K562 (cell line): ENCODE data around the gene ADSS2. TPM values are rescaled to one million over a fixed set of nuclear protein-coding genes. Genes with fewer than 3 reads are reported as not detected.

ENCODE experiments used
- ATAC-seq: fragments of 200-7000 bp; cut with Tn5 transposase; 3 replicates; pipeline ENCODE4 v1.9.1; 2020; ENCODE audit warnings: moderate library complexity
- BruUV-seq: library from RNA; stranded (reverse); fragments of 400-500 nt; replicated peaks from 2 replicates; lab custom pipeline; 2021; lab: Mats Ljungman, UMichigan
- CTCF ChIA-PET: fragments of 300-600 bp; formaldehyde crosslinking; extraction: SDS; loops from one replicate; lab custom pipeline; 2021; ENCODE audit warnings: low intra/inter-chr PET ratio; lab: Yijun Ruan, JAX
- POLR2A ChIA-PET: fragments of 300-600, 350-650 bp; sonication (Branson Sonifier 250); formaldehyde crosslinking; extraction: SDS; loops from one replicate; lab custom pipeline; 2021; ENCODE audit warnings: antibody characterized with exemption, inconsistent platforms; lab: Yijun Ruan, JAX
- DNase-seq, 4 experiments: peaks; one replicate each; pipeline versions ENCODE4 v3.0.0 to v3.0.0-alpha.2; 2011 to 2018; ENCODE audit warnings: low spot score in 3 of 4, mixed read lengths in 3 of 4; ENCODE audit errors: extremely low read depth in 1 of 4
- FAIRE-seq: peaks from 2 replicates; lab custom pipeline; 2011; peaks lifted over from hg19 to GRCh38; lab: Jason Lieb, UNC
- H2AFZ ChIP-seq: 2 replicates; pipeline ENCODE4 v1.6.0; 2011; ENCODE audit warnings: low read depth, low read length, control low read depth, inconsistent platforms
- H3K27ac ChIP-seq: fragments of 200-600 bp; 3 replicates; pipeline ENCODE4 v1.8.0; 2011; ENCODE audit warnings: low read depth, mild to moderate bottlenecking, control low read depth, inconsistent platforms, low read length, moderate library complexity, mixed read lengths; ENCODE audit errors: extremely low read depth
- H3K27me3 ChIP-seq, 2 experiments: fragments of 300-600 bp in 1 of 2; 2 replicates in 1 of 2; 3 replicates in 1 of 2; pipeline versions ENCODE4 v1.6.0 to v1.8.0; 2011; ENCODE audit warnings: inconsistent platforms in 2 of 2, low read length in 2 of 2, mild to moderate bottlenecking in 1 of 2, mixed read lengths in 1 of 2, moderate library complexity in 1 of 2; ENCODE audit not compliant: control insufficient read depth in 2 of 2, insufficient read depth in 2 of 2
- H3K36me3 ChIP-seq: fragments of 300-600 bp; 3 replicates; pipeline ENCODE4 v1.8.0; 2011; ENCODE audit warnings: mild to moderate bottlenecking, low read length, inconsistent platforms; ENCODE audit not compliant: control insufficient read depth, insufficient read depth
- H3K4me1 ChIP-seq, 2 experiments: fragments of 200-600 bp in 1 of 2; replicated peaks in 1 of 2; 2 replicates in 1 of 2; 3 replicates in 1 of 2; pipeline versions ENCODE4 v1.5.1 to v1.8.0; 2011; ENCODE audit warnings: inconsistent platforms in 2 of 2, low read length in 2 of 2, mild to moderate bottlenecking in 1 of 2, mixed read lengths in 1 of 2, moderate library complexity in 1 of 2; ENCODE audit not compliant: control insufficient read depth in 2 of 2, insufficient read depth in 2 of 2
- H3K4me2 ChIP-seq: 2 replicates; pipeline ENCODE4 v1.6.1; 2011; ENCODE audit warnings: low read length, control low read depth, inconsistent platforms, mixed read lengths; ENCODE audit not compliant: insufficient read depth
- H3K4me3 ChIP-seq: fragments of 200-600 bp; sonication (generic), shearing (Covaris generic); 2 replicates; pipeline ENCODE4 v1.5.1; 2016; ENCODE audit warnings: control low read depth, inconsistent platforms
- H3K79me2 ChIP-seq: fragments of 200-600 bp; 3 replicates; pipeline ENCODE4 v1.8.0; 2011; ENCODE audit warnings: low read length, inconsistent platforms; ENCODE audit not compliant: control insufficient read depth, insufficient read depth
- H3K9ac ChIP-seq, 2 experiments: 2 replicates each; pipeline versions ENCODE4 v1.6.0 to v1.6.1; 2011; ENCODE audit warnings: low read depth in 2 of 2, low read length in 2 of 2, control low read depth in 1 of 2, inconsistent platforms in 1 of 2, mild to moderate bottlenecking in 1 of 2, mixed read lengths in 1 of 2; ENCODE audit not compliant: insufficient read depth in 1 of 2
- H3K9me1 ChIP-seq: one replicate; pipeline ENCODE4 v1.6.0; 2011; ENCODE audit warnings: inconsistent platforms, mild to moderate bottlenecking, low read length, moderate library complexity; ENCODE audit not compliant: control insufficient read depth, insufficient read depth
- H3K9me3 ChIP-seq: replicated peaks from 2 replicates; pipeline ENCODE4 v1.5.1; 2011; ENCODE audit warnings: low read depth, low read length, inconsistent platforms; ENCODE audit not compliant: control insufficient read depth, insufficient read depth
- H4K20me1 ChIP-seq: replicated peaks from 2 replicates; pipeline ENCODE4 v1.6.1; 2011; ENCODE audit warnings: low read length, inconsistent platforms, mixed read lengths; ENCODE audit not compliant: control insufficient read depth, insufficient read depth
- ATF6 ChIP-seq: sonication (generic); formaldehyde crosslinking; IDR thresholded peaks from 2 replicates; pipeline ENCODE4 v1.4.0; 2020; ENCODE audit warnings: mild to moderate bottlenecking, missing genetic modification reagents
- BRF2 ChIP-seq: IDR thresholded peaks from 3 replicates; pipeline ENCODE4 v1.6.1; 2011; ENCODE audit warnings: borderline replicate concordance, mild to moderate bottlenecking; ENCODE audit not compliant: insufficient read length, insufficient read depth
- CBFB ChIP-seq: sonication (generic); formaldehyde crosslinking; IDR thresholded peaks from 2 replicates; pipeline ENCODE4 v1.4.0; 2020; ENCODE audit warnings: mild to moderate bottlenecking, missing genetic modification reagents
- CGGBP1 ChIP-seq: fragments of 250-450 bp; sonication (Bioruptor Pico); IDR thresholded peaks from 2 replicates; pipeline ENCODE4 v1.9.0; 2021; ENCODE audit warnings: mild to moderate bottlenecking
- DPF2 ChIP-seq: fragments of 450-650 bp; IDR thresholded peaks from 2 replicates; pipeline ENCODE4 v1.6.1; 2016
- ETS1 ChIP-seq: conservative IDR thresholded peaks from 2 replicates; pipeline ENCODE4 v1.6.1; 2011; ENCODE audit warnings: low read depth, mild to moderate bottlenecking, low read length; ENCODE audit not compliant: control insufficient read depth
- GABPB2 ChIP-seq: fragments of 250-450 bp; sonication (Bioruptor Pico); conservative IDR thresholded peaks from 2 replicates; pipeline ENCODE4 v1.5.1; 2021; ENCODE audit warnings: mild to moderate bottlenecking
- HNRNPK ChIP-seq: fragments of 200-400 bp; formaldehyde crosslinking; IDR thresholded peaks from one replicate; pipeline ENCODE4 v1.6.1; 2018; ENCODE audit warnings: mild to moderate bottlenecking, low read depth, low read length; ENCODE audit not compliant: poor library complexity, severe bottlenecking
- KDM2B ChIP-seq: fragments of 250-450 bp; sonication (Bioruptor Pico); IDR thresholded peaks from 2 replicates; pipeline ENCODE4 v1.8.0; 2021; ENCODE audit warnings: mild to moderate bottlenecking, moderate library complexity
- PTBP1 ChIP-seq: fragments of 200-400 bp; formaldehyde crosslinking; IDR thresholded peaks from 2 replicates; pipeline ENCODE4 v1.6.1; 2017; ENCODE audit warnings: low read depth, low read length
- RBM39 ChIP-seq: fragments of 200-400 bp; formaldehyde crosslinking; optimal IDR thresholded peaks from 2 replicates; pipeline ENCODE3; 2018; ENCODE audit warnings: low read depth, low read length
- TRIM28 ChIP-seq: fragments of 450-650 bp; IDR thresholded peaks from 2 replicates; pipeline ENCODE4 v1.6.1; 2017
- ZFP1 ChIP-seq: fragments of 450-650 bp; formaldehyde crosslinking; IDR thresholded peaks from 2 replicates; pipeline ENCODE4 v1.4.0; 2020; ENCODE audit warnings: mild to moderate bottlenecking, mixed read lengths
- ZNF253 ChIP-seq: fragments of 250-450 bp; sonication (Bioruptor Pico); conservative IDR thresholded peaks from 2 replicates; pipeline ENCODE4 v1.6.1; 2021; ENCODE audit warnings: mild to moderate bottlenecking
- WGBS: fragments of 100-300 bp; shearing (Covaris generic); methylation state at CpG from one replicate; pipeline ENCODE4 v1.1.6; 2016; ENCODE audit warnings: low coverage, mixed read lengths; ENCODE audit not compliant: insufficient coverage; ENCODE audit errors: missing lambda C conversion rate; 5-methylcytosine and 5-hydroxymethylcytosine counted together
- in situ Hi-C: fragments of 300-500 bp; cut with MboI; formaldehyde crosslinking; loops from 4 replicates; pipeline ENCODE4 v1.15.0; 2018; ENCODE audit warnings: inconsistent platforms, mixed read lengths
- intact Hi-C: fragments of 100-400 bp; cut with micrococcal nuclease; formaldehyde crosslinking; loops from 2 replicates; pipeline ENCODE4 v1.14.2; 2022
- polyA plus RNA-seq, 8 experiments: library from polyadenylated mRNA; depleted of rRNA in 4 of 8; stranded (reverse) in 5 of 8; unstranded in 3 of 8; fragments of >200 nt; fragmentation: Nextera tagmentation in 2 of 8; fragmentation: Illumina TruSeq in 1 of 8; extraction: Ambion mirVana in 2 of 8; extraction: Trizol in 1 of 8; gene quantifications; 2 replicates each; pipeline versions ENCODE4 v1.2.1 to v1.2.3, GENCODE V29; 2011 to 2014; ENCODE audit warnings: inconsistent platforms in 1 of 8, missing spikeins in 1 of 8
- total RNA-seq, 7 experiments: library from RNA; depleted of rRNA in 6 of 7; stranded (reverse); fragments of >200 nt in 6 of 7; fragmentation: Illumina TruSeq in 2 of 7; extraction: Trizol in 2 of 7; gene quantifications; 2 replicates each; pipeline versions ENCODE4 v1.2.1 to v1.2.3, GENCODE V29; 2011 to 2021; ENCODE audit warnings: low replicate concordance in 1 of 7

The ADSS2 gene
- total and polyA plus RNA-seq, 9 of the 15 experiments (the other 6 are each of a cell fraction or from before 2014, with no cell fraction given): 8.8 to 63.8 (median 59.4) TPM

- no peaks in the 10 kb centered on the region for H3K9me1 ChIP-seq
- intact Hi-C loops (loop anchor here (2.0 to 5.0 kb wide), 2 partner anchors 43 to 85 kb away; partner anchors contain the start of gene ADSS2), in situ Hi-C loops (no loop called here)
- peaks cover 32 to 45% of the 10 kb centered on the region in 2 experiments for H3K4me1 ChIP-seq
- no peaks in the 10 kb centered on the region for H3K36me3 ChIP-seq
- H2AFZ ChIP-seq: peak overlapping the region; percentile 78
- FAIRE-seq (peak; percentile 35), ATAC-seq (peak; percentile 71), DNase-seq (peak; percentile 50 to 66 (median 52))
- H3K79me2 ChIP-seq: peaks cover 11% of the 10 kb centered on the region; the same call in 2 of the 3 replicates
- H3K4me3 ChIP-seq: peak overlapping the region; percentile 37
- no peaks in the 10 kb centered on the region for H3K27me3 ChIP-seq
- H3K9ac ChIP-seq: peak overlapping the region; percentile 74 to 95
- BruUV-seq: TSS peak; percentile 82
- peaks cover 15% of the 10 kb centered on the region; the same call in 1 of the 2 replicates for H3K9me3 ChIP-seq
- ChIA-PET CTCF (no interaction called here), POLR2A (interaction anchor here (0.5 to 5.8 kb wide), 13 partner anchors 14 to 1080 kb away, joined by 3 to 45 read pairs (median 3); a partner anchor contains a TSS)
- WGBS: 19% methylated on average over 18 of the region's 18 CpGs
- peak overlapping the region; percentile 87 for H3K4me2 ChIP-seq
- H4K20me1 ChIP-seq: no peaks in the 10 kb centered on the region
- peak overlapping the region; percentile 87 for H3K27ac ChIP-seq
- TF ChIP-seq TRIM28 (no peak), ZFP1 (CRISPR knock-in tag) (0 out of 2 replicates have a peak, but pooled peaks have one; percentile 19), ETS1 (peak; percentile 69; the same call in 1 of the 2 replicates), CGGBP1 (CRISPR knock-in tag) (no peak), CBFB (CRISPR knock-in tag) (no peak), ZNF253 (CRISPR knock-in tag) (no peak), KDM2B (CRISPR knock-in tag) (no peak), BRF2 (no peak), DPF2 (peak; percentile 5; the same call in 1 of the 2 replicates), HNRNPK (no peak), ATF6 (no peak), RBM39 (no peak), PTBP1 (no peak), GABPB2 (CRISPR knock-in tag) (no peak)
Observed at GRCh38 chr1:244367399-244368114, 84.2 kb downstream of the ADSS2 start.
